Coronary artery (tissue), 2 donors: Measurements from ENCODE around the gene CCDC28B.
A peak's percentile ranks its signal among the peaks of the same experiment; 100 is the strongest.

Experiments
- DNase-seq: peaks from one replicate; pipeline ENCODE4 v3.0.0-alpha.2; 2017; ENCODE audit warnings: low spot score
- H3K27ac ChIP-seq, 2 donors: fragments of 200-600 bp; sonication (generic); one replicate each; pipeline ENCODE4 v1.5.1; 2016 to 2019
- H3K4me3 ChIP-seq: fragments of 200-600 bp; sonication (generic); 2 replicates; pipeline ENCODE4 v1.5.1; 2016; ENCODE audit warnings: mild to moderate bottlenecking, moderate library complexity
- CTCF ChIP-seq: fragments of 200-600 bp; sonication (generic); IDR thresholded peaks from one replicate; pipeline ENCODE4 v1.5.1; 2019; ENCODE audit warnings: antibody characterized with exemption

The CCDC28B gene

GRCh38 chr1:32234792-32235191, 34.4 kb downstream of the CCDC28B start:
- no peak for DNase-seq
- peak overlapping the region in 1 of 2 donors; percentile 1 for H3K27ac ChIP-seq
- no peak for TF ChIP-seq CTCF
- H3K4me3 ChIP-seq: no peak overlapping the region

GRCh38 chr1:32239337-32239736, 38.9 kb downstream of the CCDC28B start:
- H3K4me3 ChIP-seq: no peak overlapping the region
- no peak for DNase-seq
- no peak for TF ChIP-seq CTCF
- H3K27ac ChIP-seq: peak overlapping the region in 1 of 2 donors; percentile 91

- H3K4me3 ChIP-seq: peak overlapping the region; percentile 74
- no peak for DNase-seq
- H3K27ac ChIP-seq: peak overlapping the region; percentile 84 to 91
- no peak for TF ChIP-seq CTCF
Measured at GRCh38 chr1:32239790-32240139, 39.4 kb downstream of the CCDC28B start.

GRCh38 chr1:32240140-32240951, 40.0 kb downstream of the CCDC28B start:
- Histone ChIP-seq H3K4me3 (peak overlapping the region; percentile 74), H3K27ac (peak overlapping the region; percentile 84 to 91)
- DNase-seq: peak; percentile 90
- TF ChIP-seq CTCF: no peak

- peak overlapping the region; percentile 84 to 91 for H3K27ac ChIP-seq
- H3K4me3 ChIP-seq: peak overlapping the region; percentile 74
- DNase-seq: peak; percentile 86
- TF ChIP-seq CTCF: no peak
Measured at GRCh38 chr1:32241001-32241763, 40.8 kb downstream of the CCDC28B start.

- Histone ChIP-seq H3K4me3 (peak overlapping the region; percentile 51), H3K27ac (peak overlapping the region in 1 of 2 donors; percentile 70)
- no peak for DNase-seq
- TF ChIP-seq CTCF: no peak
Measured at GRCh38 chr1:32242341-32242851, 42.0 kb downstream of the CCDC28B start.
